HFF-Myc (cell line): ENCODE measurements around the gene STOM.

Experiments used
- DNase-seq: peaks from one replicate; pipeline ENCODE4 v3.0.0-alpha.2; 2011; ENCODE audit warnings: low read depth; ENCODE audit errors: extremely low read depth
- H3K4me3 ChIP-seq: replicated peaks from 2 replicates; pipeline ENCODE4 v1.5.1; 2011; ENCODE audit warnings: low read depth, mild to moderate bottlenecking, control low read depth, low read length
- CTCF ChIP-seq: IDR thresholded peaks from 2 replicates; pipeline ENCODE4 v1.5.1; 2012; ENCODE audit warnings: mild to moderate bottlenecking, low read depth, low read length, control low read depth; ENCODE audit errors: missing control alignments

The STOM gene

DNA sequence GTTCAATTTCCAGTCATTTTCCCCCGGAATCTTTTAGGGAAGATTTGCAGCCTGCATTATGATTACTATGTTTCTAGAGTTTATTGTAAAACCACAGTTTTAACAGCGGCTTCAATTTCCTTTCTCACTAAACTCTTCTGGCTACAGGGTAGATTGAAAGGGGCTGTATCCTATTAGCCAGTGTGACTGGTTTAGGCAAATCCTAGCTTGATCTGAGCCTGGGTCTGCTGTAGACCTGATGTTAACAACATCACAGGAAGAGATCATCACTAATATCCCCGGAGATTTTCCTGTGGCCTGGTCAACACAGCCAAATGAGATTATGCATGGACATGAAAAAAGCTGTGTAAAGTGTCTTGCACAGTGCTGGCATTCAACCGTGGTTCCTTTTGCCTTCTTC is 33.4 kb downstream of the STOM start:
- no peak for TF ChIP-seq CTCF
- no peak overlapping the region for H3K4me3 ChIP-seq
- no peak for DNase-seq

- DNase-seq, result no peak
- no peak for TF ChIP-seq CTCF
- H3K4me3 ChIP-seq, result no peak overlapping the region
Measured at GRCh38 chr9:121333950-121334773, 35.9 kb downstream of the STOM start.

GRCh38 chr9:121331992-121332685 is 37.9 kb downstream of the STOM start:
- H3K4me3 ChIP-seq, result no peak overlapping the region
- TF ChIP-seq CTCF, result peak; percentile 22
- no peak for DNase-seq

GRCh38 chr9:121331549-121331948 is 38.5 kb downstream of the STOM start:
- DNase-seq, result no peak
- TF ChIP-seq CTCF, result no peak
- H3K4me3 ChIP-seq, result no peak overlapping the region

GRCh38 chr9:121328876-121329681 is 41.0 kb downstream of the STOM start:
- DNase-seq, result no peak
- TF ChIP-seq CTCF, result no peak
- no peak overlapping the region for H3K4me3 ChIP-seq

DNA sequence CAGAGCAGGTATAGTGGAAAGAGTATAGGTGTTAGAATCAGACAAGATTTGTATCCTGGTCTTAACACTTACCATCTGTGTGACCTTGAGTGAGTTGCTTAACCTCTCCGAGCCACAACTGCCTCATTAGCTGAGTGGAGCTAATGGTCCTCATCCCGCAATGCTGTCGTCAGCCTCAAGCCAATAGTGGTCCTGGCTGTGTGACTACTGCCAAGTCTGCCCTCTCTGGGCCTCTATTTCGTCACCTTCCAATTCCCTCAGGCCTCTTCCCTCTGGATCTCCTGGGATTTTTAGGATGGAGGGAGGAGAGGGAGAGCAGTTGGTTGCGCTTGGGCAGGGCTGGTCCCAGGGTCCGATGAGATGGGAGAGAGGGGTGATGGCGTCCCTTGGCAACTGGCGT is 41.6 kb downstream of the STOM start:
- no peak for TF ChIP-seq CTCF
- no peak for DNase-seq
- no peak overlapping the region for H3K4me3 ChIP-seq
